ENCODE data around the gene TAS2R30.

The TAS2R30 gene
- total RNA-seq: 0.13 to 2.4 (median 1.1) reads per million in 18 experiments

- no peak for DNase-seq
Measured at GRCh38 chr12:11134305-11134704, at the start of gene TAS2R30. Gene TAS2R30, minus strand, starts transcription at chr12:11134644. Its CDS starts 400 bp downstream, at chr12:11134244.

DNA sequence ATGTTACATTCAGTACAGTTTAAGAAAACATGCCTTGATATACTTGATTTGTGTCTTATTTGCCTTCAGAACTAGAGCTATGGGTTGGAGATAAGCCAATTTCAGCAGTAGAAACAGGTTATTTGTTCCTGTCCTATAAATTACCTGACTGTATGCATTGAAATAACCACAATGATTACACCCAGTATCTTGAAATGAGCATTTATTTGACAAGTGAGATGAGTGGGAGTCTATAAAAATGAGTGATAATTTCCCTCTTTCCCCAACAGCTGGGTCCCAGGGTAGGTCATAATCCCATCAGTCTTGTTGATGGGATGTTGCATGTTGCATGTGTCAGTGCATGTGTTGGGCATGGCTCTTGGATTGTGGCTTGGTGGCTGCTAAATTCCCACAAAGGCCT lies 48.6 kb upstream of the TAS2R30 start:
- no peak for DNase-seq

- no peak for DNase-seq
Measured at GRCh38 chr12:11182529-11182928, 48.1 kb upstream of the TAS2R30 start.

DNA sequence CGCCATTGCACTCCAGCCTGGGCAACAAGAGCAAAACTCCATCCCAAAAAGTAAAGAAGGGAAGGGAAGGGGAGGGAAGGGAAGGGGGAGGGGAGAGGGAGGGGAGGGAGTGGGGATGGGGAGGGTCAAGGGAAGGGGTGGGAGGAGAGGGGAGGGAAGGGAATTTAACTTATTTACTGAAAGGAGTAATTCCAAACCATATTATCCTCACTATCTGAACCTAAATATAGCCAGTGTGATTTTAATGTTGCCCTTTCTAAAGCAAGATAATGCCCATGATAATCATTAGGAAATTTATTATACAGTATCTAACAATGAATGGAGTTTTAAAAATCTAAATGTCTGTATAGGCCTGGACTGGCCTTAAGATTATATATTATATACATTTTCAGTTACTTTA lies 43.8 kb upstream of the TAS2R30 start:
- no peak for DNase-seq

- no peak for DNase-seq
Measured at GRCh38 chr12:11174022-11174421, 39.6 kb upstream of the TAS2R30 start.

DNA sequence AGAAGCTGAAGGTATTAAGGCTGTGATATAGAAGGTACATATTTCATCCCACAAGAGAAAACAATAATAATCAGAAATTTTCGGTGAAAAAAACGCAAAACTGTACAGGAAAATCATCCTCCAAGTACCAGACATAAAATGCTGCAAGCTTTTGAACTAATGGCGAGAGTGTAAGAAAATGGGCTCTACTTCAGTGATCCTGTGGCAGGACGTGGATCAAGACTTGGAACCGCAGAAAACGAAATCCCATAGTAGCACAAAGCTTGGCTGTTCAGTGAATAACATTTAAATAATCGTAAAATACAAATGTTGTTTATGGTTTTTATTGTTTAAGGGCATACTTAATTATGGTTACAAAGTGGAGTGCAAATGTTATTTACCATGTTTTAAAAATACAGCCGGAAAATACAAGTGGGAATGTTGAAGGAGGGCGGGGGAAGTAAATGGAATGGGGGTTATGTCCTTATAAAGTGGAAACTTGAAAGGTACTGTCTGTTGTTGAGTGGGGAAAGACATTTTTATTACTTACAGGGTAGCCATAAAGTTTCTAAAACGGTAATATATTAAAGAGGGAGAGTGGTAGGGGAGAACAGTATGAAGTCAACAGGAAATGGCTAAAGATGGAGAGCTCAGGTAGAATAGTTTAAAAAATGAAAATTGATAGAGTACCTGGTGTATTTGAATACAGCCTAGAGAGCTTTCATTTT lies 37.7 kb upstream of the TAS2R30 start:
- no peak for DNase-seq

DNA sequence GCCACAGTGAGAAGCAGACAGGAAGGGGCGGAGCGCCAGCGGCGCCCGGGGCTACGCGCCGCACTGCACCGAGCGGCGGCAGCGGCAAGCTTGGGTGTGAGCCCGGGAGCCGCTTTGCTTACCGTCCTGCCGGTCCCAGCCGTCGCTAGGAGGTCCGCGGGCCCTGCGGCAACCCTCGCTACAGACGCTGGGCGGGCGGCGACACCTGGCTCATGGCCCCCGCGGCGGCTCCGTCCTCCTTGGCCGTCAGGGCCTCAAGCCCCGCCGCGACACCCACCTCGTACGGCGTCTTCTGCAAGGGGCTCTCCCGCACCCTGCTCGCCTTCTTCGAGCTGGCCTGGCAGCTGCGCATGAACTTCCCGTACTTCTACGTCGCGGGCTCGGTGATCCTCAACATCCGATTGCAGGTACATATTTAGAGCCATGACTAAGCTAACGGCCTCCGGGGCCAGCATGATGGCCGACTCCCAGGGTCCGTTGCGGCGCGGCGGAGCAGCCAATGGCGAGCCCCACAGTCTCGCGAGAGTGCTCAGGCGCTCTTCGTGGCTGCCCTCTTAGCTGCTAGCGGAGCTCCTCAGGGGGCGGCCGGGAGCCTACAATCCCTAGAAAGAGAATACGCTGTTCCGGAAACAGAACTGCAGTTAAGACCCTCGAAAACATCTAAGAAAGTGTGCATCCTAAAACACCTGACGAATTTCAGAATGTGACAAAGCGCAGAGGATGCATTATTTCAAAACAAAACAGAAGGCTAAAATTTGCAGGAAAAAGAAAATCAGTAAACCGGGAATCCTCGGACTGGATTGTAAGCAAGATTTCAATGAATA lies 36.9 kb upstream of the TAS2R30 start, which contains the start of gene SMIM10L1:
Gene SMIM10L1, plus strand, starts transcription at position 50 of the 824 bp plus-strand sequence. Its CDS starts 163 bp downstream, at position 213.
- peak; percentile 93 to 96 for DNase-seq

- DNase-seq: no peak
Measured at GRCh38 chr12:11170810-11171144, 36.3 kb upstream of the TAS2R30 start.

- DNase-seq: no peak
Measured at GRCh38 chr12:11166300-11166699, 31.9 kb upstream of the TAS2R30 start.

GRCh38 chr12:11164384-11164783 lies 29.9 kb upstream of the TAS2R30 start:
- DNase-seq: no peak

GRCh38 chr12:11162502-11162901 lies 28.1 kb upstream of the TAS2R30 start:
- DNase-seq: peak in 1 of 2 donors; percentile 0

GRCh38 chr12:11158885-11159444 lies 24.5 kb upstream of the TAS2R30 start:
- DNase-seq: no peak

GRCh38 chr12:11154400-11154925 lies 20.0 kb upstream of the TAS2R30 start:
- no peak for DNase-seq

- no peak for DNase-seq
Measured at GRCh38 chr12:11152725-11153124, 18.3 kb upstream of the TAS2R30 start.

- no peak for DNase-seq
Measured at GRCh38 chr12:11150832-11151231, 16.4 kb upstream of the TAS2R30 start.

DNA sequence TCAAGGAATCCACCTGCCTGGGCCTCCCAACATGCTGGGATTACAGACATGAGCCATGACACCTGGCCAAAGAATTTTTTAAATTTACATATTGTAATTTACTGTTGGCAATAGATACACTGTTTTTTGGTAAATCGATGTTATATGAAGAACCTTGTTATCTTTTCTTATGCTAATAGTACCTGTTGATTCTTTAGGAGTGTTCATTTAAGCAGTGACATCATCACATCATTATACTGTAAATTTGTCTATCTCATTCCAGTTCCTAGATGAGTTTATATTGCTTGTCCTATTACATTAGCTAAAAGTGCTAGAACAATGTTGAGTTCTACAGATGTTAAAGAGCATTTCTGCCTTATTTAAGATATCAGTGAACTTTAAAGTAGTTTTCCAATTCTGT lies 13.0 kb upstream of the TAS2R30 start:
- DNase-seq: no peak

DNA sequence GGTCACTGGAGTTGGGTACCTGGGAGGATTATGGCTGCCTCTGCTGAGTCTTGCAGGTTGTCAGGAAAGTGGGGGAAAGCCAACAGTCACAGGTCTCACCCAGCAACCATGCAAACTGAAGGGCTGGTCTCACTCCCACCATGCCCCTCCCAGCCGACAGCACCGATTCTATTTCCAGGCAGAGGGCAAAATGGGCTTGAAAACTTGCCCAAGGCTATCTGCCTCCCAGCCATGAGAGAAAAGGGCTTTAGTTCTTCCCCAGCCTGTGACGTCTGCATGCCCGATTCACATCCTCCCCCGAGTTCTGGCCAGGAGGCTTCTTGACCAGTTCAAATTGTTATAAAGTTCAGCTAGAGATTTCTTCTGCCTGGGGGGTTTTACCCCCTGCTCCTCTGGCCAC lies 9.9 kb upstream of the TAS2R30 start:
- no peak for DNase-seq

- DNase-seq: no peak
Measured at GRCh38 chr12:11143352-11143751, 8.9 kb upstream of the TAS2R30 start.

DNA sequence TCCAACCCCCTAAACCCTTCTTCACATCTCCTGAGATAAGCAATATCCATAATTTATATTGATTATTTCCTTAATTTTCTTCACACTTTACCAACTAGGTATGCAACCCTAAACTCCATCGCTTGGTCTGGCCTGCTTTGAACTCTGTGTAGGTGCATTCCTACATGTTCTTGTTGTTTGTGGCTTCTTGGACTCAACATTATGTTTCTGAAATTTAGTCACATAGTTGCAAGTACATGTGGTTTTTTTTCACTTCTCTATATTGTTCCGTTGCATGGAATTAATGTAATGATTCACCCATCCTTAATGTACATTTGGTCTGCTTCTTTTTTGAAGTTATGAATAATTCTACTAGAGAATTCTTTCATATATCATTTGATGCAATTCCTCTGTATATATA lies 1.6 kb upstream of the TAS2R30 start:
- DNase-seq: peak; percentile 1 to 10

- no peak for DNase-seq
Measured at GRCh38 chr12:11133816-11134215, 628 bp downstream of the TAS2R30 start.

DNA sequence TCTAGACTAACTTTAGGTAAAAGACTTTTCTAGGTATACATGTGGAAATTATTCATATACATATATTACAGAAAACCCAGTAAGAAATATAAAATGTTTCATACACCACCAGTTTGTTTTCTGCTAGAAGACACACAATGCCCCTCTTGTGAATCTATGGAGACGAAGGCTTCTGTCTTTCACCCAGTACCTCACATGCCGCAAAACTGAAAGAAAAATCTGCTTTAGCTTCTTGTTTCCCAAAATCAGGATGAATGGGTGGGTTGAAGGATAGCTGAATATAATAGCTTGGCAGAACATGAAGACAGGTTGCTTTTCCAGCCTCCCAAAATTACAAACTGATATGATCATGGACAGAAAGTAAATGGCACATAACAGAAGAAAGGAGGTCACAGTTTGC lies 1.3 kb downstream of the TAS2R30 start:
- DNase-seq: no peak

DNA sequence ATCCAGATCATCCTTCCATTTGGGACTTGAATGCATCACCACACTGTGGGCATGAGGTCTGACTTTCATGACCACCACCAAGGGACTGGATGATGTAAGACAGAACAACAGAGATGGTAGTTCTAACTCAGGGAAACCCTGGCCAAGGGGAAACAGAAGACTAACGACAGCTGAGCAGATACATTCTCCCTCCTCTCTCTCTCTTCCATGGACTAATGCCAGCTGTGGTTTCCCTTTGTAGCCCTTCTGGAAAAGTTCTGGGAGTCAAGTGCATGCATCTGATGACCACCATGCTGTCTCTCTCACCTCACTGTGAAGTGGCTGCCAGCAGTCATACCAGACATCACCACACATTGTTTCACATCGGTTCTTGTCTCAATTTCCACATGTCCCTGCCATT lies 3.4 kb downstream of the TAS2R30 start:
- no peak for DNase-seq

DNA sequence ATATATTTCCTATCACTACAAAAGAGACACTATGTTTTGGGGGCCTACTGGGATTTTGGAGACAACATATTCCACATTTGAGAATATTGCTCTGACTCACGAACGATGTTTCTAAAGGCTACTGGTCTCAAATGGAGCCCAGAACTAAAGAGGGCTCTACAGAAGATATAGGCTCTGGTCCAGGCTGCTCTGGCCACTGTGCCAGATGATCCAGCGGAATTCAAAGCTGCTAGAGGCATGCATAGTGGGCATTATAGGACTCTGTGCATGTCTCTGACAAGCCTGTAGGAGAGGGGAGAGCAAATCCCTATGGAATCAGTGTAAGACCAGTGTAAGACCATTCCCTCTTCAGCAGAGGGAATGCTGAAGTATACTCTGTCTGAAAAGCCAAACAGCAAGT lies 4.1 kb downstream of the TAS2R30 start:
- DNase-seq: no peak

All from inflammatory macrophage (primary cell).